ENCODE data around the gene IRX2. TPM values are rescaled to one million over a fixed set of nuclear protein-coding genes. Genes with fewer than 3 reads are reported as not detected.

Gene IRX2
- total RNA-seq, 1 experiment from 2014 or later, result 0.10 TPM

DNA sequence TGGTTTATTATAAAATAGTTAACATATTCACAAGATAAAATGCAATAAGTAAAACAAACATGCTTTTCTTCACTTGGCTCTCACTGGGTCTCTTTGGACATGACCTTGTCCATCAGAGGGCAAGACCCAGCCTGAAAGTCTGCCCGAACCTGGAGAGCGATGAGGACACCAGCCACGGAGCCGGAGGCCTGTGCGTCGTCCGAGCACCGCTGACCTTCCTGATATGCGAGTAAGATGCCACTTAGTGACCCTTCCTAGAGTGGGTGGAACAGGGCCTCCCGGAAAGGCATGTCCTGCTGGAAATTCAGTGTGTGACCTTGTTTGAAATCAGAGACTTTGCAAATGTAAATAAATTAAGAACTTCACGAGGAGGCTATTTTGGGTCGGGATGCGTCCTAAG lies 52.9 kb downstream of the IRX2 start:
- H3K4me1 ChIP-seq (ENCODE audit: control insufficient read depth, insufficient read depth, low read length), result no peaks in the 10 kb centered on the region
- H3K27ac ChIP-seq (ENCODE audit: low read length), result no peak overlapping the region
- in situ Hi-C loops (cut with HindIII; ENCODE audit: low pct_unique_long_range_greater_than_20kb, low sequenced_read_pairs) (no loop called here), intact Hi-C loops (cut with micrococcal nuclease; ENCODE audit: unreplicated experiment) (no loop called here)
- no peaks in the 10 kb centered on the region; the same call in 1 of the 2 replicates for H3K27me3 ChIP-seq (ENCODE audit: control insufficient read depth, insufficient read depth, low read length)
- no peaks in the 10 kb centered on the region for H3K36me3 ChIP-seq (ENCODE audit: control insufficient read depth, insufficient read depth, low read length)
- POLR2A ChIA-PET, result no interaction called here
- CTCF ChIA-PET, result no interaction called here
- no TSS peak for BruUV-seq (replicated peaks)
- no peak for ATAC-seq
- DNase-seq (ENCODE audit: low read depth, low spot score), result no peak
- no peak overlapping the region for H3K4me3 ChIP-seq (ENCODE audit: low read depth in 2 of 2, low read length in 2 of 2)
- no peak for TF ChIP-seq POLR2AphosphoS5 (IDR thresholded peaks at IDR 0.05; ENCODE audit: low read depth, low read length)
- TF ChIP-seq, protein P1, sequence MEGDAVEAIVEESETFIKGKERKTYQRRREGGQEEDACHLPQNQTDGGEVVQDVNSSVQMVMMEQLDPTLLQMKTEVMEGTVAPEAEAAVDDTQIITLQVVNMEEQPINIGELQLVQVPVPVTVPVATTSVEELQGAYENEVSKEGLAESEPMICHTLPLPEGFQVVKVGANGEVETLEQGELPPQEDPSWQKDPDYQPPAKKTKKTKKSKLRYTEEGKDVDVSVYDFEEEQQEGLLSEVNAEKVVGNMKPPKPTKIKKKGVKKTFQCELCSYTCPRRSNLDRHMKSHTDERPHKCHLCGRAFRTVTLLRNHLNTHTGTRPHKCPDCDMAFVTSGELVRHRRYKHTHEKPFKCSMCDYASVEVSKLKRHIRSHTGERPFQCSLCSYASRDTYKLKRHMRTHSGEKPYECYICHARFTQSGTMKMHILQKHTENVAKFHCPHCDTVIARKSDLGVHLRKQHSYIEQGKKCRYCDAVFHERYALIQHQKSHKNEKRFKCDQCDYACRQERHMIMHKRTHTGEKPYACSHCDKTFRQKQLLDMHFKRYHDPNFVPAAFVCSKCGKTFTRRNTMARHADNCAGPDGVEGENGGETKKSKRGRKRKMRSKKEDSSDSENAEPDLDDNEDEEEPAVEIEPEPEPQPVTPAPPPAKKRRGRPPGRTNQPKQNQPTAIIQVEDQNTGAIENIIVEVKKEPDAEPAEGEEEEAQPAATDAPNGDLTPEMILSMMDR (IDR thresholded peaks at IDR 0.05), result no peak
- TF ChIP-seq TCF7L2 (IDR thresholded peaks at IDR 0.05; ENCODE audit: low read depth, low read length), result no peak
- TF ChIP-seq SIN3A (IDR thresholded peaks at IDR 0.05; ENCODE audit: borderline replicate concordance, insufficient read depth, low read depth, low read length), result no peak
- TF ChIP-seq, protein P2, sequence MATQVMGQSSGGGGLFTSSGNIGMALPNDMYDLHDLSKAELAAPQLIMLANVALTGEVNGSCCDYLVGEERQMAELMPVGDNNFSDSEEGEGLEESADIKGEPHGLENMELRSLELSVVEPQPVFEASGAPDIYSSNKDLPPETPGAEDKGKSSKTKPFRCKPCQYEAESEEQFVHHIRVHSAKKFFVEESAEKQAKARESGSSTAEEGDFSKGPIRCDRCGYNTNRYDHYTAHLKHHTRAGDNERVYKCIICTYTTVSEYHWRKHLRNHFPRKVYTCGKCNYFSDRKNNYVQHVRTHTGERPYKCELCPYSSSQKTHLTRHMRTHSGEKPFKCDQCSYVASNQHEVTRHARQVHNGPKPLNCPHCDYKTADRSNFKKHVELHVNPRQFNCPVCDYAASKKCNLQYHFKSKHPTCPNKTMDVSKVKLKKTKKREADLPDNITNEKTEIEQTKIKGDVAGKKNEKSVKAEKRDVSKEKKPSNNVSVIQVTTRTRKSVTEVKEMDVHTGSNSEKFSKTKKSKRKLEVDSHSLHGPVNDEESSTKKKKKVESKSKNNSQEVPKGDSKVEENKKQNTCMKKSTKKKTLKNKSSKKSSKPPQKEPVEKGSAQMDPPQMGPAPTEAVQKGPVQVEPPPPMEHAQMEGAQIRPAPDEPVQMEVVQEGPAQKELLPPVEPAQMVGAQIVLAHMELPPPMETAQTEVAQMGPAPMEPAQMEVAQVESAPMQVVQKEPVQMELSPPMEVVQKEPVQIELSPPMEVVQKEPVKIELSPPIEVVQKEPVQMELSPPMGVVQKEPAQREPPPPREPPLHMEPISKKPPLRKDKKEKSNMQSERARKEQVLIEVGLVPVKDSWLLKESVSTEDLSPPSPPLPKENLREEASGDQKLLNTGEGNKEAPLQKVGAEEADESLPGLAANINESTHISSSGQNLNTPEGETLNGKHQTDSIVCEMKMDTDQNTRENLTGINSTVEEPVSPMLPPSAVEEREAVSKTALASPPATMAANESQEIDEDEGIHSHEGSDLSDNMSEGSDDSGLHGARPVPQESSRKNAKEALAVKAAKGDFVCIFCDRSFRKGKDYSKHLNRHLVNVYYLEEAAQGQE (IDR thresholded peaks at IDR 0.05; ENCODE audit: insufficient read depth in 1 of 2, low read depth in 2 of 2, low read length in 1 of 2), result no peak
- H3K9me3 ChIP-seq (ENCODE audit: control insufficient read depth, insufficient read depth, low read depth, low read length), result no peaks in the 10 kb centered on the region

DNA sequence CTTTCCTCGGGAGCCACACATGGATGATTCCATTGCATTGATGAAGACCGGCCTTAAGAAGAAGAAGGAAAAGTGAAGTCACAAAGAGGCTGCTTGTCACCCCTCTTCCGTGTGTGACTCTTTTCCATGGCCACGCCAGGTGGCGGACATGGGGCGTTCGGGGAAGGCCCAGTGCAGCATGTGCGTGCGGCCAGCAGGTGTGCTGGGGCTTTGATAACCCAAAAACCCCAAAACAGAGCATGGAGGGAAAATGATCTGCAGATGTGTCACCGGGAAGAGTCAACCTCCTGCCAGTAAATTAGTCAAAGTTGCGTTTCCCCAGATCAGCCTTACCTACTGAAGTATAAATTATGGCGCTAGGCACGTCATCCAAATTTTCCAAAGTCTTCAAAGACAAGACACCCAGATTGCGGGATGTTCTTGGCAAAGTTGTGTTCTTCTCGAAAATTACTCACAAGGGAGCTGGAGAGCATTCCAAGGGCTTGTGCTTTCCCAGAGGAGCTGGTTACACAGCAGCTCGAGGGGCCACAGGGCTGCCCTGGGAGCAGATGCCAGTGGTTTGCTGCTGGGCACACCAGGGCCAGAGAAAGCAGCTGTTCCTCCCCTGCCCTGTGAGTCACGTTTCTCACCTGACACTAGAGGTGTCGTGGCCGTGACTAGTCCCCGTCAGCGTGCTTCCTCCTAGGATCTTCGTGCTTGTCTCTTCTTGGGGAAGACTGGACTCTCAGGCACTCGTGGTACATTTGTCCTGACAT lies 53.9 kb downstream of the IRX2 start:
- Histone ChIP-seq H3K27ac (ENCODE audit: low read length) (no peak overlapping the region), H3K4me1 (ENCODE audit: control insufficient read depth, insufficient read depth, low read length) (no peaks in the 10 kb centered on the region), H3K27me3 (ENCODE audit: control insufficient read depth, insufficient read depth, low read length) (no peaks in the 10 kb centered on the region), H3K9me3 (ENCODE audit: control insufficient read depth, insufficient read depth, low read depth, low read length) (no peaks in the 10 kb centered on the region), H3K4me3 (ENCODE audit: low read depth in 2 of 2, low read length in 2 of 2) (no peak overlapping the region), H3K36me3 (ENCODE audit: control insufficient read depth, insufficient read depth, low read length) (no peaks in the 10 kb centered on the region)
- no peak for ATAC-seq
- POLR2A ChIA-PET, result no interaction called here
- no peak for DNase-seq (ENCODE audit: low read depth, low spot score)
- TF ChIP-seq, protein P1 (IDR thresholded peaks at IDR 0.05), result no peak
- TF ChIP-seq SIN3A (IDR thresholded peaks at IDR 0.05; ENCODE audit: borderline replicate concordance, insufficient read depth, low read depth, low read length), result no peak
- no peak for TF ChIP-seq TCF7L2 (IDR thresholded peaks at IDR 0.05; ENCODE audit: low read depth, low read length)
- TF ChIP-seq POLR2AphosphoS5 (IDR thresholded peaks at IDR 0.05; ENCODE audit: low read depth, low read length), result no peak
- TF ChIP-seq, protein P2 (IDR thresholded peaks at IDR 0.05; ENCODE audit: insufficient read depth in 1 of 2, low read depth in 2 of 2, low read length in 1 of 2), result no peak
- no TSS peak for BruUV-seq (replicated peaks)
- CTCF ChIA-PET, result no interaction called here
- intact Hi-C loops (cut with micrococcal nuclease; ENCODE audit: unreplicated experiment) (no loop called here), in situ Hi-C loops (cut with HindIII; ENCODE audit: low pct_unique_long_range_greater_than_20kb, low sequenced_read_pairs) (no loop called here)
